OCI-LY7 (cell line): ENCODE measurements around the gene LPP. TPM values are rescaled to one million over a fixed set of nuclear protein-coding genes. Genes with fewer than 3 reads are reported as not detected.

Experiments used
- BruUV-seq: library from RNA; stranded (reverse); fragments of 400-500 nt; replicated peaks from 2 replicates; lab custom pipeline; 2021; lab: Mats Ljungman, UMichigan
- CTCF ChIA-PET: fragments of 300-600 bp; sonication (Branson Sonifier 250); formaldehyde crosslinking; loops from one replicate; lab custom pipeline; 2022; ENCODE audit warnings: antibody characterized with exemption; ENCODE audit not compliant: unreplicated experiment; lab: Charles Lee
- POLR2A ChIA-PET: fragments of 300-600 bp; sonication (Branson Sonifier 250); formaldehyde crosslinking; loops from one replicate; lab custom pipeline; 2022; ENCODE audit warnings: antibody characterized with exemption; lab: Charles Lee
- DNase-seq: peaks from one replicate; pipeline ENCODE4 v3.0.0-alpha.2; 2015; ENCODE audit warnings: low spot score
- H2AFZ ChIP-seq: fragments of 200-600 bp; sonication (generic), shearing (Covaris generic); 2 replicates; pipeline ENCODE4 v1.6.1; 2014; ENCODE audit warnings: mild to moderate bottlenecking, antibody characterized with exemption, low read length, moderate library complexity
- H3K27ac ChIP-seq: fragments of 200-600 bp; sonication (generic); 2 replicates; pipeline ENCODE4 v1.5.1; 2014; ENCODE audit warnings: mixed run types, low read depth, mild to moderate bottlenecking, moderate library complexity, low read length, inconsistent platforms; ENCODE audit not compliant: poor library complexity, severe bottlenecking
- H3K36me3 ChIP-seq: fragments of 200-600 bp; sonication (generic); 2 replicates; pipeline ENCODE4 v1.6.1; 2014; ENCODE audit warnings: mild to moderate bottlenecking, antibody characterized with exemption, low read length, moderate library complexity, mixed read lengths; ENCODE audit not compliant: insufficient read depth
- H3K4me1 ChIP-seq: fragments of 200-600 bp; sonication (generic); 2 replicates; pipeline ENCODE4 v1.5.1; 2014; ENCODE audit warnings: mild to moderate bottlenecking, low read length; ENCODE audit not compliant: insufficient read depth, poor library complexity, severe bottlenecking
- H3K4me2 ChIP-seq: fragments of 200-600 bp; sonication (generic); 2 replicates; pipeline ENCODE4 v1.6.1; 2014; ENCODE audit warnings: mild to moderate bottlenecking, low read length
- H3K4me3 ChIP-seq: fragments of 200-600 bp; sonication (generic); 2 replicates; pipeline ENCODE4 v1.5.1; 2014; ENCODE audit warnings: mild to moderate bottlenecking, low read depth, low read length; ENCODE audit not compliant: poor library complexity, severe bottlenecking
- H3K79me2 ChIP-seq: fragments of 200-600 bp; sonication (generic); 2 replicates; pipeline ENCODE4 v1.6.1; 2016; ENCODE audit warnings: low read depth, mild to moderate bottlenecking, low read length, moderate library complexity, mixed read lengths; ENCODE audit not compliant: insufficient read depth
- H3K9me2 ChIP-seq: fragments of 200-600 bp; sonication (generic); 2 replicates; pipeline ENCODE4 v1.6.1; 2016; ENCODE audit warnings: mild to moderate bottlenecking, low read length, mixed read lengths; ENCODE audit not compliant: insufficient read depth
- H3K9me3 ChIP-seq: fragments of 200-600 bp; sonication (generic); 2 replicates; pipeline ENCODE4 v1.6.1; 2014; ENCODE audit warnings: mild to moderate bottlenecking, mixed run types, low read length, mixed read lengths
- H4K20me1 ChIP-seq: fragments of 200-600 bp; sonication (generic); 2 replicates; pipeline ENCODE4 v1.6.1; 2014; ENCODE audit warnings: mild to moderate bottlenecking, antibody characterized with exemption, low read length, moderate library complexity, mixed read lengths; ENCODE audit not compliant: insufficient read depth
- EZH2phosphoT487 ChIP-seq: fragments of 200-600 bp; sonication (generic); IDR thresholded peaks from 2 replicates; pipeline ENCODE4 v1.6.1; 2018; ENCODE audit warnings: low read depth, borderline replicate concordance, mild to moderate bottlenecking, mixed run types, antibody characterized with exemption, low read length, moderate library complexity, mixed read lengths
- intact Hi-C: fragments of 100-400 bp; cut with micrococcal nuclease; formaldehyde crosslinking; loops from one replicate; pipeline ENCODE4 v1.10.0; 2022; ENCODE audit not compliant: unreplicated experiment
- total RNA-seq, 2 experiments: library from RNA; depleted of rRNA in 1 of 2; stranded (reverse); fragments of >200 nt in 1 of 2; shearing (Covaris generic) in 1 of 2; gene quantifications; 2 replicates each; pipeline ENCODE4 v1.2.3, GENCODE V29; 2014 to 2022
- TF ChIP-seq, protein P1 (sequence below): fragments of 200-600 bp; sonication (generic); conservative IDR thresholded peaks from 2 replicates; pipeline ENCODE4 v1.5.1; 2014; ENCODE audit warnings: mild to moderate bottlenecking, antibody characterized with exemption, low read length, moderate library complexity, mixed read lengths

The LPP gene
- total RNA-seq, 2 experiments from 2014 or later, result 10.9 to 119 TPM

DNA sequence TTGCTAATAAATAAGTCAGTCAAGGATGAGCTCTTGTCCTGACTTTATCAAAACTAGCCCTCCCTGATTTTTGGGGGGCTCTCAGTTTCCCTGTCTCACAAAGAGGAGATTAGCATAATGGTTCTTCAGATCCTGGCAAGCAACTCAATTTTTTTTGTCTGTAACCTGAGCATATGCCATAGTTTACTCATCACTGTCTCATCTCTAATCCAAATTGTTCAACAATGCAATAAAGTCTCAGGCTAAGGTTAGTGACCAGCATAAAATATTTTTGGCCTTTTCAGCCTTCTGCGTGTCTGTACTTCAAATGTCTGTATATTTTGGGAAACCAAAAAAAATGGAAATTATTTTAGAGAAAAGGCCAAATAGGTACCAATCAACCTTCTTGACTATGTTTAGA, 552.2 kb downstream of the LPP start:
- H3K79me2 ChIP-seq, result no peaks in the 10 kb centered on the region
- intact Hi-C loops, result no loop called here

DNA sequence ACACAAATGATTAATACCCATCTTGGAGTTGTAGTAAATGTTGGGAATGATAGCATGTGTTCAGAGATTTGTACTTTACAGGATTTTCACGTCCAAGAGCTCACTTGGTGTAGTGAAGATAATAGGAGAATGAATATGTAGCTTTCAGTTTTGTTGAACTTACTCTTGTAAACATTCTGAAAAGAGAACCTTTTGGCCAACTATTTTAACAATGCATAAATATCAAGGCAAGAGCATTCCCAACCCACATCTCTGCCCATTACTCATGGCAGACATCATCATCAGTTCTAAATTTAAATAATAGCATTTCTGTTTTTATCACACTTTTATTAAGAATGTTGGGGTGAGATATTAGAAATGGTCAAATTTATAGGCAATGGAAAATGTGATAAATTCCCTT, 552.6 kb downstream of the LPP start:
- ChIA-PET POLR2A (interaction anchor here (0.9 to 2.2 kb wide), 5 partner anchors 9 to 15 kb away, joined by 3 to 8 read pairs (median 4); no protein-coding TSS in a partner anchor), CTCF (no interaction called here)
- no peaks in the 10 kb centered on the region for H3K36me3 ChIP-seq
- H2AFZ ChIP-seq, result no peak overlapping the region
- no peaks in the 10 kb centered on the region for H3K9me2 ChIP-seq
- no peak for DNase-seq
- H3K4me1 ChIP-seq, result no peaks in the 10 kb centered on the region
- TF ChIP-seq, protein P1, sequence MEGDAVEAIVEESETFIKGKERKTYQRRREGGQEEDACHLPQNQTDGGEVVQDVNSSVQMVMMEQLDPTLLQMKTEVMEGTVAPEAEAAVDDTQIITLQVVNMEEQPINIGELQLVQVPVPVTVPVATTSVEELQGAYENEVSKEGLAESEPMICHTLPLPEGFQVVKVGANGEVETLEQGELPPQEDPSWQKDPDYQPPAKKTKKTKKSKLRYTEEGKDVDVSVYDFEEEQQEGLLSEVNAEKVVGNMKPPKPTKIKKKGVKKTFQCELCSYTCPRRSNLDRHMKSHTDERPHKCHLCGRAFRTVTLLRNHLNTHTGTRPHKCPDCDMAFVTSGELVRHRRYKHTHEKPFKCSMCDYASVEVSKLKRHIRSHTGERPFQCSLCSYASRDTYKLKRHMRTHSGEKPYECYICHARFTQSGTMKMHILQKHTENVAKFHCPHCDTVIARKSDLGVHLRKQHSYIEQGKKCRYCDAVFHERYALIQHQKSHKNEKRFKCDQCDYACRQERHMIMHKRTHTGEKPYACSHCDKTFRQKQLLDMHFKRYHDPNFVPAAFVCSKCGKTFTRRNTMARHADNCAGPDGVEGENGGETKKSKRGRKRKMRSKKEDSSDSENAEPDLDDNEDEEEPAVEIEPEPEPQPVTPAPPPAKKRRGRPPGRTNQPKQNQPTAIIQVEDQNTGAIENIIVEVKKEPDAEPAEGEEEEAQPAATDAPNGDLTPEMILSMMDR, result no peak
- no peak for TF ChIP-seq EZH2phosphoT487
- H3K4me3 ChIP-seq, result no peak overlapping the region
- no peaks in the 10 kb centered on the region for H4K20me1 ChIP-seq
- intact Hi-C loops, result no loop called here
- H3K27ac ChIP-seq, result no peak overlapping the region
- H3K79me2 ChIP-seq, result no peaks in the 10 kb centered on the region
- H3K4me2 ChIP-seq, result no peak overlapping the region
- no peaks in the 10 kb centered on the region for H3K9me3 ChIP-seq
- BruUV-seq, result no TSS peak

More for the DNA sequence above, 552.2 kb downstream of the LPP start:
- TF ChIP-seq, protein P1, result no peak
- no peak for TF ChIP-seq EZH2phosphoT487
- Histone ChIP-seq H3K9me2 (no peaks in the 10 kb centered on the region), H3K9me3 (no peaks in the 10 kb centered on the region), H2AFZ (no peak overlapping the region), H3K4me1 (peaks cover 4% of the 10 kb centered on the region), H4K20me1 (no peaks in the 10 kb centered on the region), H3K27ac (no peak overlapping the region), H3K4me2 (no peak overlapping the region), H3K4me3 (no peak overlapping the region), H3K36me3 (no peaks in the 10 kb centered on the region)
- ChIA-PET CTCF (no interaction called here), POLR2A (interaction anchor here (1.2 to 2.2 kb wide), 3 partner anchors 9 to 16 kb away, joined by 3 to 8 read pairs (median 5); no protein-coding TSS in a partner anchor)
- BruUV-seq, result no TSS peak
- DNase-seq, result no peak

DNA sequence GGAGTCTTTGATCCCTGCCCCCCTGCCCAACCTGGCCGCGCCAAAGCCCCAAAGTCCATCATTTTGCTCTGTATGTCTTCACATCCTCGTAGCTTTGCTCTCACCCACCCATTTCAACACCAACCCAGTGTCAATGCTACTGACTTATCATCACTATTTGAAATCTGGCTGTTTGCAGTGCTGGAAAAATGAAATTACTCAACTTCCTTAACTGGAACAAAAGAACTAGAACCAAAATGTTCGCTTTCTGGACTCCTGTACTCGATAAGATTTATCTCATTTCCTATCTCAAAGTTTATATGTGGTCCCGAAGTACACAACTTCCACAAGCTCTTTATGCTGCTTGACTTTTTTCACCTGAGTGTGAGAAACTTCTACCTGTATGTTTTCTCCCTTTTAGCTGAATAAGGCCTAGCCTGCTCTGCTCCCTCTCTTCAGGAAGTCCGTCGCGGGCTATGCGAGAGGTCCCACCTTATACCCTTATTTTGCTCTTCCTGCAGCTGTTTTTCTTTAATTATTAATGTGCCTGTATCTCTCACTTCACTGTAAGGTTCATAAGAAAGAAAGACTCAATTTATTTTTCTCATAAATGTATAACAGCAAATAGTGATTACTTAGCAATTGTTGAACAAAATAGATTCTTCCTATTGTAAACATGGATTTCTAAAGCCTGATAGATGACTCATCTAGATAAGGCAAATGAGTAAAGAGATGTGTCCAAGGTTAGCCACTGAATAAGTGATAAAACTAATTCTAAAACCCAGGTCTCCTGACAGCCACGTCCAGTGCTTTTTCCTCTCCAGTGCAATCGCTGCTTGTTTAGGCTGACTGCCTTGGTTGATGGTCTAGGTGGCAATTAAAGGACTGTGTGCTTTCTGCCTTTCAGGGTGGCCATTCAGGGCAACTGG, 553.7 kb downstream of the LPP start:
- Histone ChIP-seq H3K27ac (no peak overlapping the region), H3K4me3 (no peak overlapping the region), H3K4me1 (no peaks in the 10 kb centered on the region), H3K9me2 (no peaks in the 10 kb centered on the region), H4K20me1 (no peaks in the 10 kb centered on the region), H3K9me3 (no peaks in the 10 kb centered on the region), H2AFZ (no peak overlapping the region), H3K4me2 (no peak overlapping the region), H3K79me2 (no peaks in the 10 kb centered on the region), H3K36me3 (no peaks in the 10 kb centered on the region)
- intact Hi-C loops, result no loop called here
- ChIA-PET CTCF (no interaction called here), POLR2A (interaction anchor here (0.7 to 2.2 kb wide), 7 partner anchors 8 to 401 kb away, joined by 3 to 8 read pairs (median 3); no protein-coding TSS in a partner anchor)
- no peak for DNase-seq
- BruUV-seq, result no TSS peak
- TF ChIP-seq, protein P1, result no peak
- no peak for TF ChIP-seq EZH2phosphoT487
